ENCODE results near the gene GMPR.
"Not testable (repeated sequence)": the region's sequence is repeated elsewhere in the genome, so short reads cannot be mapped to it uniquely, and the experiment has no call there.

Gene GMPR

DNA sequence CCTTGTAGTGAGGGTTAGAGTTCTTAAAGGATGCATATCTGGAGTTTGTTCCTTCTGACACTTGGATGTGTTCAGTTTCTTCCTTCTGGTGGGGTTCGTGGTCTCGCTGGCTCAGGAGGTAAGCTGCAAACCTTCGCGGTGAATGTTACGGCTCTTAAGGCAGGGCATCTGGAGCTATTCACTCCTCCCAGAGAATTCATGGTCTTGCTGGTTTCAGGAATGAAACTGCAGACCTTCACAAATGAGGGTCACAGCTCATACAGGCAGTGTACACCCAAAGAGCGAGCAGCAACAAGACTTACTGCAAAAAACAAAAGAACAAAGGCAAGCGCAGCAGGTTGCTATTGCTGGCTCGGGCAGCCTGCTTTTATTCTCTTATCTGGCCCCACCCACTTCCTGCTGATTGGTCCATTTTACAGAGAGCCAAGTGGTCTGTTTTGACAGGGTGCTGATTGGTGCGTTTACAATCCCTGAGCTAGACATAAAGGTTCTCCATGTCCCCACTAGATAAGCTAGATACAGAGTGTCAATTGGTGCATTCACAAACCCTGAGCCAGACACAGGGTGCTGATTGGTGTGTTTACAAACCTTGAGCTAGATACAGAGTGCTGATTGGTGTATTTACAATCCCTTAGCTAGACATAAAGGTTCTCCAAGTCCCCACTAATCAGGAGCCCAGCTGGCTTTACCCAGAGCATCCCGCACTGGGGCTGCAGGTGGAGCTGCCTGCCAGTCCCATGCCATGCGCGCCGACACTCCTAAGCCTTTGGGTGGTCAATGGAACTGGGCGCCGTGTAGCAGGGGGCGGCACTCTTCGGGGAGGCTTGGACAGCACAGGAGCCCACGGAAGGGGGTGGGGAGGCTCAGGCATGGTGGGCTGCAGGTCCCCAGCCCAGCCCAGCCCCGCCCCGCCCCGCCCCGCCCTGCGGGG lies 12.0 kb upstream of the GMPR start:
- DNase-seq: not testable (repeated sequence)

DNA sequence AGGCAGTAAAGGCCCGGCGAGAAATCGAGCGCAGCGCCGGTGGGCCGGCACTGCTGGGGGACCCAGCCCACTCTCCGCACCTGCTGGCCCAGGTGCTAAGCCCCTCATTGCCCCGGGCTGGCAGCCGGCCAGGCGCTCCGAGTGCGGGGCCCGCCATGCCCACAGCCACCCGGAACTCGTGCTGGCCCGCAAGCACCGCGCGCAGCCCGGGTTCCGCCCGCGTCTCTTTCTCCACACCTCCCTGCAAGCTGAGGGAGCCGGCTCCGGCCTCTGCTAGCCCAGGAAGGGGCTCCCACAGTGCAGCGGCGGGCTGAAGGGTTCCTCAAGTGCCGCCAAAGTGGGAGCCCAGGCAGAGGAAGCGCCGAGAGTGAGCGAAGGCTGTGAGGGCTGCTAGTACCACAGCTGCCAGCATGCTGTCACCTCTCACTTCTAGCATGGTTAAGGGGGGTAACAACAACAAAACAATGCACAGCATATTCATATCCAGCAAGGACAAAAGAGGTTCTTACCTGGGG lies 11.3 kb upstream of the GMPR start:
- DNase-seq: no peak

GRCh38 chr6:16227605-16228004 lies 10.8 kb upstream of the GMPR start:
- DNase-seq: no peak

DNA sequence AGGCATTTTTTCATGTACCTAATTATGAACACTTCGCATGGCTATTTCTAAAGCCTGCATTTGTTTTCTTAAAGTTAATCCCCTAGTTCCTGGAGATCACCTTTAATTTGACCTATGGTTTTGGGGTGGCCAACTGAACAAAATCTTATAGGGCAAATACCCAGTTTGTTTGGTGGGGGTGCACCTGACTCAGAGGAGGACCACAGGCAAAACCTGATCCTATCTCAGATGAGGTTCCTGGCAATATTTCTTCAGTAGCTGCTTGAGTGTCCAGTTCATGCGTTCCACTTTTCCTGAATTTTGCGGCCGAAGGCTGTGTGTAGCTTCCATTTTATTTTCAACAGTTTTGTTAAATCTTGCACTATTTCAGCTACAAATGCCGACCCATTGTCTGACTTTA lies 10.3 kb upstream of the GMPR start:
- DNase-seq: no peak

DNA sequence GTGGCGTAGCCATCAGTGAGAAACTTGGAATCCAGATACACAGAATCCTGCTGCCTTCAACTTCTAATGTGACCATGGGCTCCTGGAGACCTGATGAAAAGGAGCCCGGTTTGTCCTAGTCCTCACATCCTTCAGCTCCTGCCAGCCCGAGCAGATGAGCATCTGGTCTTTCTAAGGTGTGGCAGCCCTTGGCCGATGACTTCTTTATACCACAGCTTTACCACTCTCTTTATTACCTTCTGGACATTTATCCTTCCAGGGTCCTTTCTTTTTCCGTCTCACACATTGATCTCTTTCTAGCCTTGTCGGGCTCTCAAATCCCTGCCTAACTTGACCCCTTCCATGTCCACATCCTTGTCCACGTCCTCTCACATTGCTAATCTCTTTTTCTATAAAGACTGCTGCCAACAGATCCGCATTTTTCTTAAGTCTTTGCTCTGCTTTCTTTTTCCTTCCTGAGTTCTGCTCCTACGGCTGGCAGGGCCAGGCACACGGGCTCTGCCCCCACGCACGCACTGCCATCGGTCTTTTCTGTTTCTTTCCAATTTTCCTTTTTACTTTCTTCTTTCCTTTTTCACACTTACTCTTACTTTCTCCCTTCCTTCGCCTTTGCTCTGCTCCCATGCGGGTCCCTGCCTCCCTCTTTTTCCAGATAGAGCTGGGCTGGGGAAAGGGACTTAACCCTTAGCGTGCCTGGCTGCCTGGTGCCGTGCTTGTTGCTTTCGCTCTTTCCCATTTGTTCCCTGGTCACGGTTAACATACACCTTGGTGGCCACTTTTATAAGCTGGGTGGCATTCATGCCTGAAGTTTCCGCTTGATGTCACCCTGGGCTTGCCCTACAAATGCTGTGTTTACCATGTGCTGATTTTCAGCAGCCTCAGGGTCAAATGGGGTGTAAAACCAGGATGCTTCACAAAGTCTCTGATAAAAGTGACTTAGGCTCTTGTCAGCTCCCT lies 9.4 kb upstream of the GMPR start:
- no peak for DNase-seq

GRCh38 chr6:16229700-16230099 lies 8.7 kb upstream of the GMPR start:
- DNase-seq: no peak

DNA sequence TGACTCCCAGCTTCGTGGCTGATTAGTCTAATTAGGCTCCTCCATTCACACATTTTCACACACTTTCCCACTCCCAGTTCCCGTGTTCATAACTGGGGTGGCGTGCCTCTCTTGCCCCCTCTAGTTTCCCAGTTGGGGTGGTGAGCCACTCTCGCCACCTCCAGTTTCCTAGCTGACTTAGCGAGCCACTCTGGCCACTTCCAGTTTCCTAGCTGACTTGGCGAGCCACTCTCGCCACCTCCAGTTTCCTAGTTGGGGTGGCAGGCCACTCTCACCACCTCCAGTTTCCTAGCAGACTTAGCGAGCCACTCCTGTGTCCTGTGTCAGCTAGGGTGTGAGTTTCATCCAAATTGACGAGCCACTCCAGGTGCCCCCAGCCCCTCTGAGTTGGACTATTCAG lies 7.4 kb upstream of the GMPR start:
- DNase-seq: no peak

DNA sequence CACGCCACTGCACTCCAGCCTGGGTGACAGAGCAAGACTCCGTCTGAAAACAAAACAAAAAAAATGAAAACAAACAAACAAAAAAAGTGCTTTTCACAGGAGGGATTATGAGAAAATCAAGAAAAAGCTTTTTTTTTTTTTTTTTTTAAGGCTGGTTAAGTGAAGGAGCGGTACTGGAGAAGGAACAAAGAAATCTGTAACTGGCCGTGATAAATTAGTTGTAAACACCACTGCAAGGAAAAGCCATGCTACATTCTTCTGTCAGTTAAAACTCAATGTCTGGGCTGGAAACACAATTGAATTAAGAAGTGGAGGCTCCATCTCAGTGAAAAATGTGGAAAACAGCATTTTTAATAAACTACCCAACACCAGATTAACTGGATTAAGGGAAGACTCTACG lies 6.3 kb upstream of the GMPR start:
- no peak for DNase-seq

DNA sequence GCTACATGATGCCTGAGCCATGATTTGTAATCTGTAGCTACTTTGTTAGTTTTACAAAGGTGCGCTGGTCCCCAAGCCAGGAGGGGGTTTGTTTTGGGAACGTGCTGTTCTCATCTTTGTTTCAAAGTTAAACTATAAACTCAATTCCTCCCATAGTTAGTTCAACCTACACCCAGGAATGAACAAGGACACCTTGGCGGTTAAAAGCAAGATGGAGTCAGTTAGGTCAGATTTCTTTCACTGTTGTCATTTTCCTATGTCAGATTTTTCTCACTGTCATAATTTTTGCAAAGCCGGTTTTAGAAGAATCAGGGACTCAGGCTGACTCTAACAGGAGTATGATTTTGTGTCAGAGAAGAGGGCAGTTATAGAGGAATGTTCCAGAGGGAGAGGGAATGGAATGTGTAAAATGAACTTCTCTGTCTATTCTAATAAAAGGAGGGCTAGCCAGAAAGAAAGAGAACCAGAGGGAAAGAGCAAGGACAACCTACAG lies 2.3 kb upstream of the GMPR start:
- no peak for DNase-seq

DNA sequence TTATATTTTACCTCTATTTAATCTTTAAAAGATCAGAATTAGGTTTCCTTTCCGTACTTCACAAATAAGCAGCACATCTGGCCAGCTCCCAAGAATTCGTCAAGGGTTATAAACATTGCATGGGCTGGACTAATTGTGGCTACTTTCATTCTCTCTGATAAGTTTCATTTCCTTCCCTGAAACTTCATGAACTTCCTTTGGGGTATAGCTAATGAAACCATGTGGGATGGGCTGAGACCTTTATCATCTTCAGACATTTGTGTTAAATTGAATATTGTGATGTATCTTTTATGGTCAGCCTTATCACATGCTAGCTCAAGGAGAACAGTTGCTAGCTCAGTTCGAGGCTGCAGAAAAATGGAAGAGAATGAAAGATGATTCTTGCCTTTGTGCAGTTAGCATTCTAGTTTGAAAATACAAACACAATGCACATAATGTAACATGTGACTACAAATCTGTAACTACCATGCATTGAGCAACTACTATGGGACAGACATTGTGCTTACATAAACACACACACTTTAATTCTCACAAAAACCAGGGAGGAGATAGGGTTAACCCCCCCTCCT lies 1.7 kb upstream of the GMPR start:
- DNase-seq: no peak

- DNase-seq: no peak
These were observed 1.1 kb upstream of the GMPR start for GRCh38 chr6:16237242-16237641.

DNA sequence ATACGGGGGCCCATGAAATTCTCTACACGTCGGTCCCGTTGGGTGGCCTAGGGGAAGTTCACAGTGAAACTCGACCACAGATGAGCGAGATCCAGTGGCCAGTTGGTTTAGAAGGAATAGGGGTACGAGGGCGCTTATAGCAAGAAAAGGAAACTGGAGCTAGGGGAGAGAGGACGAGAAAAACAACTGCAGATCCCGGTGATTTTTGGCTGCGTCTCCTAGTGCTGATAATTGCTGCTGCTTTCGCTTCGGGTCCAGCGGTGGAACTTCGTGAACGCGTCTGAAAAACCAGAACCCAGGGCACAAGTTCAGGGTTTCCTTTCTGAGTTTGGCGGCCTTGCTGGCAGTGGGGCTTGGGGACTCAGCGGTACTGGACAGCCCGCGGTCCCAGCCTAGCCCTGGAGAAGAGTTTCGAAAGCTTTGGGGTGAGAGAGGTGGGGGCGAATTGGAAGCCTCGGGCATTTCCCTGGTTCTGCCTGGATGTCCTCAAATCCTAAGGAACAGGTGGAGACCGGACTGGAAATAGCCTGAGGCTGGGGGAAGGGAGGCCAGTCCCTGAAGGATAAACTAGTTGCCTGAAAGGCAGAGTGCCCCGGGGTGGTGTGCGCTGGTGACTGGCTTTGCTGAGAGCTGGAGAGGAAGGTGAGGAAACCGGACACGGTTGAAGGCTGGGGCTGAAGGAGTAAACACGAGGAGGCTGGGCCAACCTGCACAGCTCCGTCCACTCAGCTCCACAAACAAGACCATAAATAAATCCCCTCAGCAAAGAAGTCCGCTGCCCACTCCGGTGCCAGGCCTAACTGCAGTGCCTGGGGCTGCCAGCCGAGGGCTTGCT lies 793 bp downstream of the GMPR start:
- no peak for DNase-seq

- no peak for DNase-seq
These were observed 1.4 kb downstream of the GMPR start for GRCh38 chr6:16239798-16240123.

DNA sequence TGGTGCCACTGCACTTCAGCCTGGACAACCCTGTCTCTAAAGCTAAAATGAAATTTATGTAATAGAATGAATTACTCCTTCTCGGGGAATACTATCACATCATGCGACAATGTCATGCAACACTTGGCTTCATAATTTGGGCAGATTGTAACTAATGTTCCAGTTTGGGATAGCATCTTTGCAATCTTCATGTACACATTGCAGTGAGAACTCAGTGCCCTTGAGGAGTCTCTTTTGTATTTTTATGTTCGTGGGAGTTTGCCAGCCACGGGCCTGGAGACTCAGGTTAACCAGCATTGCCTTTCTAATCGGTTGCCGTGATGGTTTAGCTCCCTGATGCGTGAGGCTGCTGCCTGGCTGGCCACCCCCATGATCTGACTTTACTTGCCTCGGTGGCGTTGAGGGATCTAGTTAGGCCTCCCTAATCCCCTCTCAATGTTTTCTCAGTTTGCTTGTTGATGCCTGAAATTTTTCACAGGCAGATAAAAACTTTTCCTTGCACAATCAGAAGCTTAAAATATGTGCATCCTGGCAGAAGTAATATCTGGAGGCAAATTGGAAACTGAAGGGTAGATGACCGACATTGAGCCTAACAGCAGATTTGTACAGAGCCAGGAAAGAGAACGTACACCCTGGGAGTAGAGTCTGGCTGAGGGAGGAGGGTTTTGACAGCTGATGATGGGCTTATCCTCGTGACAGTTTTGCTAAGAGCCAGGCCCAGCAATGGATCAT lies 2.4 kb downstream of the GMPR start:
- DNase-seq: no peak

- no peak for DNase-seq
These were observed 2.9 kb downstream of the GMPR start for GRCh38 chr6:16241321-16241689.

GRCh38 chr6:16243055-16243454 lies 4.7 kb downstream of the GMPR start:
- DNase-seq: no peak

GRCh38 chr6:16243664-16244063 lies 5.3 kb downstream of the GMPR start:
- no peak for DNase-seq

DNA sequence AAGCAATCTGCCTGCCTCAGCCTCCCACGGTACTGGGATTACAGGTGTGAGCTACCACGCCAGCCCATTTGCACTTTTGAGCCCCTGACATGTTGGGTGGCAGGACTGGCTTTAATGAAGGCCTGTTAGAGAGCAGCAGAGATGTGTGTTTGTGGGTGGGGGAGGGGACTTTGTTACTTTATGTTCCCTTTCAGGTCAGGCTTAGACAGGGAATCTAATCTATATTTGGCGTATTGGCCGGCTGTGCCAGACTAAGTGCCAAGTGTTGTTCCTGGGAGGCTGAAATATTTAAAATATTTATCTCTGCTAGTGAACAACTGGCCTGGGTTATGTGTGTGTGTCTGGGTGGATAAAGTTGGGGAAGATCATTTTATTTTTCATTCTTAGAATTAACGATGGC lies 6.1 kb downstream of the GMPR start:
- DNase-seq: no peak

- DNase-seq: no peak
These were observed 6.6 kb downstream of the GMPR start for GRCh38 chr6:16244869-16245451.

GRCh38 chr6:16248271-16248853 lies 10.0 kb downstream of the GMPR start:
- DNase-seq: no peak

DNA sequence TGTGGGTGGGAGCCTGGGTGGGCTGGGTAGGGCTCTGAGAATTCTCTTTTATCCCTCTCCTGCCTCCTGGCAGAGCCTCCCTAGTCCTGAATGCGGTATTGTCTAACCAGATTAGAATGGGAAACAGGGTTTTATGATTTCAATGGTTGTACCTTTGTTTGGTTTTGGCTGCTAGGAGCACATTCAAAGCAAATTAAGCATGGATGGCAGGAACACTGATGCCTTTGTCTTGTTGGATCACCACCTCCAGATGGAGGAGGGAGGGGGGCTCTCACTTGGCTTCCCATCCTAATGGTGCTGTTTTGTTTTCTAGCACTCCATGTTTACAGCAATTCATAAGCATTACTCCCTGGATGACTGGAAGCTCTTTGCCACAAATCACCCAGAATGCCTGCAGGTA lies 11.6 kb downstream of the GMPR start:
- DNase-seq: no peak

All from NK-92 treated with Interleukin-12 subunit alpha and Interleukin-12 subunit beta, amount 100 ng/mL, for 24 hours (cell line).